HG03139 (cell line): ENCODE measurements around the gene ZSWIM2.
"Not testable (repeated sequence)": the region's sequence is repeated elsewhere in the genome, so short reads cannot be mapped to it uniquely, and the experiment has no call there.

Experiments
- ATAC-seq: cut with Tn5 transposase; IDR thresholded peaks from one replicate; pipeline ENCODE4 v1.9.1; 2021; ENCODE audit not compliant: unreplicated experiment

Gene ZSWIM2

GRCh38 chr2:186842373-186842772, 6.6 kb downstream of the ZSWIM2 start:
- no peak for ATAC-seq

- no peak for ATAC-seq
Measured at GRCh38 chr2:186841940-186842339, 7.0 kb downstream of the ZSWIM2 start.

- ATAC-seq = no peak
Measured at GRCh38 chr2:186835628-186836027, 13.3 kb downstream of the ZSWIM2 start.

- ATAC-seq = no peak
Measured at GRCh38 chr2:186827862-186828492, 21.0 kb downstream of the ZSWIM2 start.

- ATAC-seq = no peak
Measured at GRCh38 chr2:186827411-186827810, 21.6 kb downstream of the ZSWIM2 start.

GRCh38 chr2:186822323-186822722, 26.6 kb downstream of the ZSWIM2 start:
- ATAC-seq = no peak

- no peak for ATAC-seq
Measured at GRCh38 chr2:186820303-186820702, 28.7 kb downstream of the ZSWIM2 start.

- ATAC-seq = not testable (repeated sequence)
Measured at GRCh38 chr2:186811760-186812159, 37.2 kb downstream of the ZSWIM2 start.

GRCh38 chr2:186806591-186806990, 42.4 kb downstream of the ZSWIM2 start:
- ATAC-seq = no peak

GRCh38 chr2:186798604-186799003, 50.4 kb downstream of the ZSWIM2 start:
- not testable (repeated sequence) for ATAC-seq

GRCh38 chr2:186784930-186785329, 64.0 kb downstream of the ZSWIM2 start:
- ATAC-seq = no peak

- ATAC-seq = no peak
Measured at GRCh38 chr2:186783254-186783653, 65.7 kb downstream of the ZSWIM2 start.

- no peak for ATAC-seq
Measured at GRCh38 chr2:186780701-186781316, 68.2 kb downstream of the ZSWIM2 start.
